ENCODE measurements around the gene C1orf21.

Gene C1orf21

GRCh38 chr1:184514447-184514846, 127.6 kb downstream of the C1orf21 start:
- no peak overlapping the region for H3K27ac ChIP-seq
- no peak for TF ChIP-seq CTCF (conservative IDR thresholded peaks at IDR 0.05)

GRCh38 chr1:184517130-184517529, 130.3 kb downstream of the C1orf21 start:
- no peak overlapping the region for H3K27ac ChIP-seq
- no peak for TF ChIP-seq CTCF (conservative IDR thresholded peaks at IDR 0.05)

DNA sequence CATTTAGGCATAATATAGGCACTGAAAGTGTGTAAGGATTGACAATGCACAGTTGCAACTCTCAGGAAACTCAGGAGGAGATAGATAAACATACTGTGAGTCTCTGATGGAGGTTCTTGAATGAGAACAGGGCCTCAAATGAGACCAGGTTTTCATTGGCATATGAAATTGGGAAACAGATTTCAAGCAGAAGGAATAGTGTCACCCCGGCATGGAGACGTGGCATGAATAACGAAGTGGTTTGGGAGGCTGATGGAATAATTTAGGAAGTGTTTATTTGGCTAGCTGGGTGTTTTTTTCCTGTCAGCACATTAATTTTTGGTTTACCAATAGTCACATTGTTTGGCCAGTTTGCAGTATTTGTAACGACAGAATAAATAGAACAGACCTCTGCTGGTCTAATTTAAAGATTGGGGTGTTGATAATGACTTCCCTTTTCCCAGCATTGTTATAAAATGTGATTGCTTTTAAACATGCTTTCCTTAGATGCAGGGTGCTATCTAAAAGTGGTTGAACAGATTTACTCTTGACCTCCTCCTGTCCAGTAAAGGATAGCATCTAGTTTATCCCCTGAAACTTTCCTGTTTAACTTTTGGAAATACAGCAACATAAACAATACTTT, 132.0 kb downstream of the C1orf21 start:
- TF ChIP-seq CTCF (conservative IDR thresholded peaks at IDR 0.05) = no peak

GRCh38 chr1:184520336-184520735, 133.5 kb downstream of the C1orf21 start:
- TF ChIP-seq CTCF (conservative IDR thresholded peaks at IDR 0.05) = no peak
- no peak overlapping the region for H3K27ac ChIP-seq

More for the DNA sequence above, 132.0 kb downstream of the C1orf21 start:
- no peak overlapping the region for H3K27ac ChIP-seq

DNA sequence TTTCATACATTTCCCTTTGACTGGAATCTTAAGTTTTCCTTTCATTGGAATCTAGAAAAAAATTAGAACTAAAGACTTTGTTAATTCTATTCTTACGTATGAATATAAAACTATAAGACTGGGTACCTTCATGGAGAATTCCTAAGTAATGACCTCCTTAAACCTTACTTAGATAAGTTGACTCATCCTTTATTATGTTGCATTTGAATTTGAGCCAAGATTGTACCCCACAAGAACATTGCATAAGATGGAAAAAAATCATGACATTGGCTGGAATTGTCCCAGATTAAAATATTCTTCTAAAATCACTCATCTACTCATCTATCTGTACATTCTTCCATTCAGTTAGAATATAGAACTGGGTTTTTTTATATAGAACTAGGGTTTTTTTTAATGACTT, 137.4 kb downstream of the C1orf21 start:
- no peak for TF ChIP-seq CTCF (conservative IDR thresholded peaks at IDR 0.05)
- no peak overlapping the region for H3K27ac ChIP-seq

- no peak for TF ChIP-seq CTCF (conservative IDR thresholded peaks at IDR 0.05)
- no peak overlapping the region for H3K27ac ChIP-seq
Measured at GRCh38 chr1:184527402-184527801, 140.6 kb downstream of the C1orf21 start.

DNA sequence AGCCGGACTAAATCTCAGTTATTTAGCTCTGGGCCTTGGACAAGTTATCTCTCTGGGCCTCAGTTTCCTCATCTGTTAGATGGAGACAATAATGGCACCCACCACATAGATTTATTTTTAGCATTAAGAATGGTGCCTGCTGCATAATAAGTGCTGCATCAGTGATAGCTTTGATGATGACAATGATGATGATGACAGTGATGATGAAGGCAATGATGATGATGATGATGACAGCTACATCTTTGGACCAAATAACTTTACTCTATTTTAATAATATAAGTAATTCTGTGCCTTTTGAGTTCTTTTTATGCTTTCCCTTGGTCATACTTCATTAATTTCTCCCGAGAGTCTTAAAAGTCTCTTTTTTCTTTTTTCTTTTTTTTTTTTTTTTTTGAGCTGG, 143.4 kb downstream of the C1orf21 start:
- no peak for TF ChIP-seq CTCF (conservative IDR thresholded peaks at IDR 0.05)
- H3K27ac ChIP-seq = no peak overlapping the region
